Lower lobe of right lung (tissue), 2 donors: ENCODE results near the gene RBMS1. TPM values are rescaled to one million over a fixed set of nuclear protein-coding genes. Genes with fewer than 3 reads are reported as not detected.

Source experiments
- ATAC-seq, 2 donors: fragments of 200-7000 bp; cut with Tn5 transposase; one replicate each; pipeline ENCODE4 v1.9.1; 2020 to 2022; ENCODE audit warnings: mild to moderate bottlenecking in 2 of 2, moderate library complexity in 2 of 2
- DNase-seq: peaks from one replicate; pipeline ENCODE4 v3.0.0-alpha.2; 2020
- H3K27ac ChIP-seq: fragments of 200-600 bp; one replicate; pipeline ENCODE4 v1.8.0; 2022
- H3K27me3 ChIP-seq: fragments of 200-600 bp; one replicate; pipeline ENCODE4 v1.8.0; 2022; ENCODE audit warnings: low read depth
- H3K36me3 ChIP-seq: fragments of 200-600 bp; one replicate; pipeline ENCODE4 v1.8.0; 2022; ENCODE audit warnings: mild to moderate bottlenecking
- H3K4me1 ChIP-seq: fragments of 200-600 bp; one replicate; pipeline ENCODE4 v1.8.0; 2022
- H3K4me3 ChIP-seq: fragments of 200-600 bp; one replicate; pipeline ENCODE4 v1.8.0; 2022; ENCODE audit warnings: mild to moderate bottlenecking
- H3K9me3 ChIP-seq: fragments of 200-600 bp; one replicate; pipeline ENCODE4 v1.8.0; 2022
- CTCF ChIP-seq: fragments of 200-600 bp; IDR thresholded peaks from one replicate; pipeline ENCODE4 v1.8.0; 2022; ENCODE audit warnings: antibody characterized with exemption, mild to moderate bottlenecking
- intact Hi-C: fragments of 100-400 bp; cut with DNase I; formaldehyde crosslinking; loops from one replicate; pipeline ENCODE4 v1.11.0; 2022
- total RNA-seq: library from RNA; stranded (reverse); fragmentation: NEBNext Ultra II Directional; extraction: Animal tissue kit (Norgen Biotek cat#: 25700); gene quantifications from one replicate; pipeline ENCODE4 v1.2.1, GENCODE V29; 2021
- donor health status: DM: no; HTN: yes; CAD: no; lungs with severe emphysema.

The RBMS1 gene
- total RNA-seq, 1 donor from 2014 or later = 95.3 TPM

DNA sequence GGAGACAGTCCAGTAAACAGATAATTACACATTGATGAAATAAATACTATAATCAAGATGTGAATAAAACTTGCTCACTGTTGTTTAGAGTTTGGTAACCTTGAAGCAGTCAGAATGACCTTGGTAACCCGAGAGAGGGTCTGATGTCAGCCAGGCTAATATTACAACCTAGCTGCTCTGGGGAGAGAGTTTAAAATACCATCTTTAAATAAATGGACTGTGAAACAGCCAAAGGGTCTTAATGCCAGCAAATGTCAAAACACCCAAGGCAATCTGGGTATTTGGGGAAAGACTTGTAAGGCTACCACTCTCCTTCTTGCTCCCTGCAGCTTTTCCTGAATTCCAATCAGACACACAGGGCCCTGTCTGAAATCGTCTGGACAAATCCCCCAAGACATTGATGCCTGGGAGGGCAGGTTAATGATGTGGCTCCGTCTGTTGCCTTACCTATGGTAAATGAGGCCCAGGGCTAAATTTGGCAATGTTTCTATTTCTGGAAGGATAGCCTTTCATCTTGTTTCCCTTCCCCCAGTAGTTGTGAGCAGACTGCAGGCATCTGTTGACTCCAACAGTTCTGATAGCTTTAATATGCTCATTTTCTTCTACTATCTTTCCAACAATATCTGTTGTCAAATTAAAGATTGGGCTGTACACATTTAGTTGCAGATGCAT, 250.6 kb downstream of the RBMS1 start:
- intact Hi-C loops = no loop called here
- DNase-seq (no peak), ATAC-seq (no peak)
- TF ChIP-seq CTCF = no peak
- H3K36me3 ChIP-seq = no peaks in the 10 kb centered on the region
- peaks cover 25% of the 10 kb centered on the region for H3K4me1 ChIP-seq
- H3K4me3 ChIP-seq = no peak overlapping the region
- no peaks in the 10 kb centered on the region for H3K27me3 ChIP-seq
- H3K9me3 ChIP-seq = no peaks in the 10 kb centered on the region
- no peak overlapping the region for H3K27ac ChIP-seq

DNA sequence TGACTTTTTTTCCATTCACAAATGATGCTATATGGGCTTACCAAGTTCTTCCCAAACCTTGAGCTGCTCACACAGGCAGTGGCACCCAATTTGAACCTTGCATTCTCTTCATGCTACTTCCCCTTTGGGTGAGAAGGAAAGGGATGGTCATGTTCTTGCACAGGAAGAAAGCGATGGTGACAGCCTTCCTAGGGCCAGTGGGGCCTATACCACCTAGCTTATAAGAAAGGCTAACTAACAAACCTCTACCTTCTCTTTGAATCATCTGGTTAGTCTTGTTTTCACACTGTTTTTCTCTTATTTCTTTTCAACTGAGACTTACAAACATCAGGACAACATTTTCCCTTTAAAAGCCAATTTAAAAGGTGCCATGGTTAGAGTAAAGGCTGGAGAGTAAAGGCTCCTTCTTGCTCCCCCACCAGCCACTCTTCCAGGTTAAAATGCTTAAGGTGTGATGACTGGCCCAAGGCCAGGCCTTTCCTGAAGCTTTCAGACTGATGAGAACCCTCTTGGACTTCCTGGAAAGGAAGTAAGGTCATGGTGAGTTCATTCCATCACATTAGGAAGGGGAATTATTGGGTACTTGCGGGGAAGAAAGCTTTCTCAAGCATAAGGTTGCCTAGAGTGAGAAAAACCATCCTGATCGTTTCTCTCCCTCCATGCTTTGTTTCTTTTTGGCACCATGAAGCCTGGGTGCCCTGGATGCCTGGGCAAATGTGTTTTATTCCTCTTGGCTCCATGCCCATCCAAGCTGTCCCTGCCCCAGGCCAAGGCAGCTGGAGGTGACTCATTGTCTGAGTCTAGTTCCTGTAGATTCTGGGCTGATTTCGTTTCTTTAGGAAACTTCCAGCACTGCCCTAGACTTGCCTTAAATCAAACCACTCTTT, 252.1 kb downstream of the RBMS1 start:
- no peaks in the 10 kb centered on the region for H3K36me3 ChIP-seq
- ATAC-seq (peak; percentile 77), DNase-seq (peak; percentile 62)
- peak overlapping the region; percentile 48 for H3K27ac ChIP-seq
- H3K9me3 ChIP-seq = no peaks in the 10 kb centered on the region
- peaks cover 25% of the 10 kb centered on the region for H3K4me1 ChIP-seq
- H3K4me3 ChIP-seq = no peak overlapping the region
- no peaks in the 10 kb centered on the region for H3K27me3 ChIP-seq
- no peak for TF ChIP-seq CTCF
- intact Hi-C loops = no loop called here

- Histone ChIP-seq H3K27me3 (no peaks in the 10 kb centered on the region), H3K27ac (no peak overlapping the region), H3K4me3 (no peak overlapping the region), H3K9me3 (no peaks in the 10 kb centered on the region), H3K36me3 (no peaks in the 10 kb centered on the region), H3K4me1 (peaks cover 25% of the 10 kb centered on the region)
- TF ChIP-seq CTCF = no peak
- DNase-seq = no peak
- intact Hi-C loops = no loop called here
- ATAC-seq = no peak
Observed at GRCh38 chr2:160239436-160239835, 254.2 kb downstream of the RBMS1 start.

- ATAC-seq = no peak
- Histone ChIP-seq H3K27me3 (no peaks in the 10 kb centered on the region), H3K9me3 (no peaks in the 10 kb centered on the region), H3K27ac (no peak overlapping the region), H3K4me3 (no peak overlapping the region), H3K36me3 (no peaks in the 10 kb centered on the region), H3K4me1 (peaks cover 21% of the 10 kb centered on the region)
- no peak for TF ChIP-seq CTCF
- intact Hi-C loops = no loop called here
- no peak for DNase-seq
Observed at GRCh38 chr2:160238392-160238791, 255.2 kb downstream of the RBMS1 start.

GRCh38 chr2:160232905-160233475, 260.6 kb downstream of the RBMS1 start:
- Histone ChIP-seq H3K27ac (peak overlapping the region; percentile 61), H3K36me3 (no peaks in the 10 kb centered on the region), H3K9me3 (no peaks in the 10 kb centered on the region), H3K4me1 (peaks cover 5% of the 10 kb centered on the region), H3K4me3 (no peak overlapping the region), H3K27me3 (no peaks in the 10 kb centered on the region)
- DNase-seq = no peak
- intact Hi-C loops = no loop called here
- no peak for TF ChIP-seq CTCF
- peak; percentile 61 to 83 for ATAC-seq
